Astrocyte (in vitro differentiated cells and primary cell): ENCODE data around the gene CHCHD4. TPM values are rescaled to one million over a fixed set of nuclear protein-coding genes. Genes with fewer than 3 reads are reported as not detected.

Source experiments
- DNase-seq: peaks from one replicate; pipeline ENCODE4 v3.0.0-alpha.2; 2010; ENCODE audit warnings: low read depth
- FAIRE-seq: peaks from 2 replicates; lab custom pipeline; 2011; peaks lifted over from hg19 to GRCh38; lab: Jason Lieb, UNC
- H2AFZ ChIP-seq: 2 replicates; pipeline ENCODE4 v1.6.0; 2012; ENCODE audit warnings: low read depth, low read length, inconsistent platforms
- H3K27ac ChIP-seq: 2 replicates; pipeline ENCODE4 v1.5.1; 2011; ENCODE audit warnings: low read depth, low read length, inconsistent platforms
- H3K27me3 ChIP-seq: 2 replicates; pipeline ENCODE4 v1.6.0; 2011; ENCODE audit warnings: low read length, inconsistent platforms; ENCODE audit not compliant: insufficient read depth
- H3K36me3 ChIP-seq: 2 replicates; pipeline ENCODE4 v1.5.1; 2011; ENCODE audit warnings: low read length, inconsistent platforms; ENCODE audit not compliant: insufficient read depth
- H3K4me1 ChIP-seq: 2 replicates; pipeline ENCODE4 v1.5.1; 2011; ENCODE audit warnings: low read length, inconsistent platforms; ENCODE audit not compliant: insufficient read depth
- H3K4me2 ChIP-seq: 2 replicates; pipeline ENCODE4 v1.6.0; 2012; ENCODE audit warnings: low read length, inconsistent platforms
- H3K4me3 ChIP-seq: 2 replicates; pipeline ENCODE4 v1.5.1; 2011; ENCODE audit warnings: low read depth, mild to moderate bottlenecking, low read length, inconsistent platforms; ENCODE audit not compliant: insufficient read depth
- H3K79me2 ChIP-seq: 2 replicates; pipeline ENCODE4 v1.6.0; 2012; ENCODE audit warnings: mild to moderate bottlenecking, low read length, inconsistent platforms; ENCODE audit not compliant: insufficient read depth
- H3K9ac ChIP-seq: 2 replicates; pipeline ENCODE4 v1.6.0; 2012; ENCODE audit warnings: mild to moderate bottlenecking, low read length, inconsistent platforms
- H3K9me3 ChIP-seq: 2 replicates; pipeline ENCODE4 v1.5.1; 2012; ENCODE audit warnings: low read depth, mild to moderate bottlenecking, low read length, inconsistent platforms; ENCODE audit not compliant: insufficient read depth
- H4K20me1 ChIP-seq: 2 replicates; pipeline ENCODE4 v1.6.0; 2012; ENCODE audit warnings: low read length, inconsistent platforms; ENCODE audit not compliant: insufficient read depth
- H3K27ac Mint-ChIP-seq: one replicate; pipeline ENCODE4 v1.8.0; 2021; ENCODE audit warnings: mild to moderate bottlenecking, mixed read lengths; ENCODE audit not compliant: unreplicated experiment
- H3K27me3 Mint-ChIP-seq: one replicate; pipeline ENCODE4 v1.8.0; 2021; ENCODE audit warnings: low read depth, mixed read lengths; ENCODE audit not compliant: unreplicated experiment
- H3K36me3 Mint-ChIP-seq: one replicate; pipeline ENCODE4 v1.8.0; 2021; ENCODE audit warnings: low read depth, mixed read lengths; ENCODE audit not compliant: unreplicated experiment
- H3K4me1 Mint-ChIP-seq: one replicate; pipeline ENCODE4 v1.8.0; 2021; ENCODE audit warnings: low read depth, mixed read lengths; ENCODE audit not compliant: unreplicated experiment
- H3K4me3 Mint-ChIP-seq: one replicate; pipeline ENCODE4 v1.8.0; 2021; ENCODE audit warnings: mild to moderate bottlenecking, moderate library complexity, mixed read lengths; ENCODE audit not compliant: unreplicated experiment
- H3K9me3 Mint-ChIP-seq: one replicate; pipeline ENCODE4 v1.8.0; 2021; ENCODE audit warnings: mild to moderate bottlenecking, mixed read lengths; ENCODE audit not compliant: unreplicated experiment
- EZH2 ChIP-seq: IDR thresholded peaks from 2 replicates; pipeline ENCODE4 v1.6.1; 2012; ENCODE audit warnings: mild to moderate bottlenecking, low read length, inconsistent platforms; ENCODE audit not compliant: insufficient read depth
- total RNA-seq: library from RNA; stranded (reverse); gene quantifications from 2 replicates; pipeline ENCODE4 v1.2.1, GENCODE V29; 2021
- TF ChIP-seq, protein P1 (sequence below): IDR thresholded peaks from 2 replicates; pipeline ENCODE4 v1.5.1; 2011; ENCODE audit warnings: low read depth, mild to moderate bottlenecking, inconsistent platforms, low read length, moderate library complexity; ENCODE audit not compliant: insufficient read depth

Gene CHCHD4
- total RNA-seq, 1 donor from 2014 or later = 10.3 TPM

DNA sequence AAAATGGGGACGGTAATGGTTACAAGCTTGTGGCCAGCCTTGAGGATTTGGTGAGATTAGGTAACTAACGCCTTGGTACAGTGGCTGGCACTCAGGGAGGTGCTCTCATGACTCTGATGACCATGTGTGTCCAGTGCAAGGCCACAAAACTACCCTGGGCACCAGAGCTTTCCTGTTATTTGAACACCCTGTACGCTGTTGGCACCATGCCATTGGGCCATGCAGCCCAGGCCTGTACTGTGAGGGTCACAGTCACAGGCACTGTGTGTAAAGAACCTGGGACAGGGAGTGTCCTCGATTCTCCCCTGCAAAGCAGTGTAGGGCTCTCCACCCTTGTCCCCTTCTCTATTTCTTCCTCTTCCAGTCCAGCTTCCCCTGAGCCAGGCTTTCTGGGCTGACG lies 6.5 kb upstream of the CHCHD4 start:
- Histone ChIP-seq H4K20me1 (peaks cover 58% of the 10 kb centered on the region), H3K27me3 (no peaks in the 10 kb centered on the region), H3K4me2 (no peak overlapping the region), H3K9ac (no peak overlapping the region), H2AFZ (no peak overlapping the region), H3K4me3 (no peak overlapping the region), H3K27ac (no peak overlapping the region), H3K4me1 (peaks cover 8% of the 10 kb centered on the region), H3K79me2 (peaks cover 38% of the 10 kb centered on the region), H3K9me3 (no peaks in the 10 kb centered on the region), H3K36me3 (peaks cover 57% of the 10 kb centered on the region)
- Mint-ChIP-seq H3K36me3 (peaks cover 49% of the 10 kb centered on the region), H3K27ac (no peak overlapping the region), H3K27me3 (no peaks in the 10 kb centered on the region), H3K9me3 (no peaks in the 10 kb centered on the region), H3K4me1 (peaks cover 11% of the 10 kb centered on the region), H3K4me3 (no peak overlapping the region)
- DNase-seq = no peak
- TF ChIP-seq EZH2 = no peak
- TF ChIP-seq, protein P1, sequence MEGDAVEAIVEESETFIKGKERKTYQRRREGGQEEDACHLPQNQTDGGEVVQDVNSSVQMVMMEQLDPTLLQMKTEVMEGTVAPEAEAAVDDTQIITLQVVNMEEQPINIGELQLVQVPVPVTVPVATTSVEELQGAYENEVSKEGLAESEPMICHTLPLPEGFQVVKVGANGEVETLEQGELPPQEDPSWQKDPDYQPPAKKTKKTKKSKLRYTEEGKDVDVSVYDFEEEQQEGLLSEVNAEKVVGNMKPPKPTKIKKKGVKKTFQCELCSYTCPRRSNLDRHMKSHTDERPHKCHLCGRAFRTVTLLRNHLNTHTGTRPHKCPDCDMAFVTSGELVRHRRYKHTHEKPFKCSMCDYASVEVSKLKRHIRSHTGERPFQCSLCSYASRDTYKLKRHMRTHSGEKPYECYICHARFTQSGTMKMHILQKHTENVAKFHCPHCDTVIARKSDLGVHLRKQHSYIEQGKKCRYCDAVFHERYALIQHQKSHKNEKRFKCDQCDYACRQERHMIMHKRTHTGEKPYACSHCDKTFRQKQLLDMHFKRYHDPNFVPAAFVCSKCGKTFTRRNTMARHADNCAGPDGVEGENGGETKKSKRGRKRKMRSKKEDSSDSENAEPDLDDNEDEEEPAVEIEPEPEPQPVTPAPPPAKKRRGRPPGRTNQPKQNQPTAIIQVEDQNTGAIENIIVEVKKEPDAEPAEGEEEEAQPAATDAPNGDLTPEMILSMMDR = no peak
- no peak for FAIRE-seq

DNA sequence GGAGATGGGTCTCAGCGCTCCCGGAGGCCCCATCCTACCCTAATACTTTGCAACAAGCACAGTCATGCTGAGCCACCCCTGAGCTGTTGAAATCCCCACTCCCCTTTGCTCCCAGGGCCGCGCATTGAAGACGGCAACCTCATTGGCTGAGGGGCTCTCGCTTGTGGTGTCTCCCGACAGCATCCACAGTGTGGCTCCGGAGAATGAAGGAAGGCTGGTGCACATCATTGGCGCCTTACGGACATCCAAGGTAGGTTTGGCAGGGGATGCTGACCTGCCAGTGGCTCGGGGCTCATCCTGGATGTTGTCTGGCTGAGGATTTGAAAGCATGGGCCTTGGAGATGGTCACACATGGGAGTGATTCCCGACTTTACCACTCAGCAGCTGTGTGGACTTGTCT lies 6.0 kb upstream of the CHCHD4 start:
- Histone ChIP-seq H3K27me3 (no peaks in the 10 kb centered on the region), H3K9me3 (no peaks in the 10 kb centered on the region), H3K9ac (no peak overlapping the region), H3K4me1 (peaks cover 12% of the 10 kb centered on the region), H3K4me3 (no peak overlapping the region), H2AFZ (no peak overlapping the region), H3K36me3 (peaks cover 53% of the 10 kb centered on the region), H3K79me2 (peaks cover 42% of the 10 kb centered on the region), H3K27ac (no peak overlapping the region), H3K4me2 (no peak overlapping the region), H4K20me1 (peaks cover 61% of the 10 kb centered on the region)
- Mint-ChIP-seq H3K4me1 (peaks cover 15% of the 10 kb centered on the region), H3K9me3 (no peaks in the 10 kb centered on the region), H3K4me3 (no peak overlapping the region), H3K36me3 (peaks cover 44% of the 10 kb centered on the region), H3K27ac (no peak overlapping the region), H3K27me3 (no peaks in the 10 kb centered on the region)
- DNase-seq (no peak), FAIRE-seq (no peak)
- TF ChIP-seq, protein P1 = no peak
- TF ChIP-seq EZH2 = no peak

DNA sequence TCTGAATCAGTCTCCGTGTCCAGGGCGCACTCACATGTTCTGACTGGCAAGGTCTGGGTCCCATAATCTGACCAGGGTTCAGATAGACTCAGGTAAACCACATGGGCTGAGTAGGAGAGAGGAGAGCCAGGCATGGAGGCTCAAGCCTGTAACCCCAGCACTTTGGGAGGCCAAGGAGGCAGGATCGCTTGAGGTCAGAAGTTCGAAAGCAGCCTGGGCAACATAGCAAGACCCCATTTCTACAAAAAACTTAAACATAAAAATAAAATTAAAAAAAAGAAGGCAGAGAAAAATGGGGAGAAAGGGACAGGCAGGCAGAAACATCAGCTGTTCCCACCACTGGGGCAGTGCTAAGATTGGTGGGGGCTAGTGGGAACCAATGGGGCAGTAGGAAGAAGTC lies 5.6 kb upstream of the CHCHD4 start:
- Histone ChIP-seq H3K4me2 (no peak overlapping the region), H3K79me2 (peaks cover 47% of the 10 kb centered on the region), H3K4me3 (no peak overlapping the region), H3K27me3 (no peaks in the 10 kb centered on the region), H3K9me3 (no peaks in the 10 kb centered on the region), H4K20me1 (peaks cover 61% of the 10 kb centered on the region), H2AFZ (no peak overlapping the region), H3K4me1 (peaks cover 13% of the 10 kb centered on the region), H3K9ac (no peak overlapping the region), H3K36me3 (peaks cover 48% of the 10 kb centered on the region), H3K27ac (no peak overlapping the region)
- H3K36me3 Mint-ChIP-seq = peaks cover 44% of the 10 kb centered on the region
- H3K9me3 Mint-ChIP-seq = no peaks in the 10 kb centered on the region
- H3K27ac Mint-ChIP-seq = no peak overlapping the region
- no peak for TF ChIP-seq EZH2
- TF ChIP-seq, protein P1 = no peak
- no peak for FAIRE-seq
- peaks cover 15% of the 10 kb centered on the region for H3K4me1 Mint-ChIP-seq
- H3K4me3 Mint-ChIP-seq = no peak overlapping the region
- DNase-seq = no peak
- no peaks in the 10 kb centered on the region for H3K27me3 Mint-ChIP-seq
